Right cardiac atrium (tissue), 5 donors: ENCODE results near the gene PHOX2A. TPM values are rescaled to one million over a fixed set of nuclear protein-coding genes. Genes with fewer than 3 reads are reported as not detected.

Experiments
- ATAC-seq, 2 donors: fragments of 200-7000 bp; cut with Tn5 transposase; one replicate each; pipeline versions ENCODE4 v1.8.0 to v1.9.1; 2020; ENCODE audit warnings: moderate library complexity in 2 of 2, mild to moderate bottlenecking in 1 of 2
- DNase-seq, 3 donors: peaks; one replicate each; pipeline ENCODE4 v3.0.0-alpha.2; 2020
- H3K27ac ChIP-seq: one replicate; pipeline ENCODE4 v1.5.1; 2013; ENCODE audit warnings: mild to moderate bottlenecking, low read length, control low read depth, moderate library complexity
- H3K27me3 ChIP-seq: one replicate; pipeline ENCODE4 v1.6.1; 2013; ENCODE audit not compliant: control insufficient read depth, insufficient read depth
- H3K4me1 ChIP-seq: one replicate; pipeline ENCODE4 v1.6.1; 2013; ENCODE audit warnings: low read length; ENCODE audit not compliant: control insufficient read depth, insufficient read depth
- H3K4me3 ChIP-seq: one replicate; pipeline ENCODE4 v1.5.1; 2013; ENCODE audit warnings: low read length, control low read depth
- H3K9me3 ChIP-seq: one replicate; pipeline ENCODE4 v1.6.1; 2013; ENCODE audit warnings: low read length; ENCODE audit not compliant: control insufficient read depth
- WGBS: extraction: QIAGEN DNeasy Blood & Tissue Kit; methylation state at CpG from one replicate; pipeline ENCODE4 v1.1.7; 2013; 5-methylcytosine and 5-hydroxymethylcytosine counted together
- intact Hi-C, 4 donors: fragments of 100-400 bp; cut with DNase I; formaldehyde crosslinking; loops; one replicate each; pipeline versions ENCODE4 v1.11.0 to v1.14.0; 2022 to 2023
- polyA plus RNA-seq: library from polyadenylated mRNA; stranded (reverse); fragments of 200-250 nt; gene quantifications from one replicate; pipeline ENCODE4 v1.2.3, GENCODE V29; 2013
- total RNA-seq, 4 donors: library from RNA; stranded (reverse); fragmentation: NEBNext Ultra II Directional; extraction: Animal tissue kit (Norgen Biotek cat#: 25700); gene quantifications; one replicate each; pipeline ENCODE4 v1.2.1, GENCODE V29; 2021
- donor health status: healthy with polysubstance abuse.
- donor health status: DM: no; HTN: yes; CAD: no.
- donor health status: DM: no; HTN: no; CAD: no.
- donor health status: DM: no; HTN: yes; CAD: no; lungs with severe emphysema.
- donor health status: DM: yes; HTN: yes; CAD: no.

The PHOX2A gene
- total and polyA plus RNA-seq, 5 donors = 0.18 TPM; not detected in 4

GRCh38 chr11:72249961-72250360 lies 6.0 kb upstream of the PHOX2A start:
- no peak overlapping the region for H3K4me3 ChIP-seq
- no peak for ATAC-seq
- no peaks in the 10 kb centered on the region for H3K27me3 ChIP-seq
- no peaks in the 10 kb centered on the region for H3K4me1 ChIP-seq
- no peaks in the 10 kb centered on the region for H3K9me3 ChIP-seq
- no peak for DNase-seq
- intact Hi-C loops = no loop called here
- 89% methylated on average over 5 of the region's 5 CpGs for WGBS
- H3K27ac ChIP-seq = no peak overlapping the region

- intact Hi-C loops = no loop called here
- Histone ChIP-seq H3K27me3 (no peaks in the 10 kb centered on the region), H3K4me3 (no peak overlapping the region), H3K9me3 (no peaks in the 10 kb centered on the region), H3K27ac (no peak overlapping the region), H3K4me1 (no peaks in the 10 kb centered on the region)
- no peak for ATAC-seq
- no peak for DNase-seq
- WGBS = 33% methylated on average over 2 of the region's 2 CpGs
Observed at GRCh38 chr11:72247584-72247983, 3.6 kb upstream of the PHOX2A start.

GRCh38 chr11:72245263-72245816 lies 1.4 kb upstream of the PHOX2A start:
- intact Hi-C loops = no loop called here
- WGBS = 14% methylated on average over 19 of the region's 19 CpGs
- Histone ChIP-seq H3K4me3 (no peak overlapping the region), H3K27ac (no peak overlapping the region), H3K4me1 (peaks cover 2% of the 10 kb centered on the region), H3K9me3 (no peaks in the 10 kb centered on the region), H3K27me3 (no peaks in the 10 kb centered on the region)
- no peak for ATAC-seq
- DNase-seq = no peak

- ATAC-seq (no peak), DNase-seq (peak in 1 of 3 donors; percentile 19)
- H3K4me3 ChIP-seq = peak overlapping the region; percentile 33
- peaks cover 2% of the 10 kb centered on the region for H3K4me1 ChIP-seq
- WGBS = 6% methylated on average over 46 of the region's 46 CpGs
- no peak overlapping the region for H3K27ac ChIP-seq
- H3K9me3 ChIP-seq = no peaks in the 10 kb centered on the region
- intact Hi-C loops = no loop called here
- H3K27me3 ChIP-seq = no peaks in the 10 kb centered on the region
Observed at GRCh38 chr11:72244361-72245262, 636 bp upstream of the PHOX2A start.

GRCh38 chr11:72243173-72244059 lies 560 bp downstream of the PHOX2A start:
- ATAC-seq = no peak
- H3K4me3 ChIP-seq = peak overlapping the region; percentile 33
- WGBS = 22% methylated on average over 58 of the region's 58 CpGs

GRCh38 chr11:72242141-72242540 lies 1.8 kb downstream of the PHOX2A start:
- ATAC-seq (no peak), DNase-seq (no peak)
- Histone ChIP-seq H3K4me1 (peaks cover 9% of the 10 kb centered on the region), H3K4me3 (no peak overlapping the region), H3K27ac (no peak overlapping the region), H3K27me3 (no peaks in the 10 kb centered on the region), H3K9me3 (no peaks in the 10 kb centered on the region)
- intact Hi-C loops = no loop called here
- WGBS = 97% methylated on average over 2 of the region's 2 CpGs

More at GRCh38 chr11:72243173-72244059, 560 bp downstream of the PHOX2A start:
- Histone ChIP-seq H3K4me1 (peaks cover 8% of the 10 kb centered on the region), H3K27ac (no peak overlapping the region), H3K9me3 (no peaks in the 10 kb centered on the region), H3K27me3 (no peaks in the 10 kb centered on the region)
- DNase-seq = no peak
- intact Hi-C loops = no loop called here

- intact Hi-C loops = no loop called here
- H3K4me3 ChIP-seq = no peak overlapping the region
- ATAC-seq (no peak), DNase-seq (no peak)
- WGBS = 27% methylated on average over 20 of the region's 20 CpGs
- H3K9me3 ChIP-seq = no peaks in the 10 kb centered on the region
- peaks cover 9% of the 10 kb centered on the region for H3K4me1 ChIP-seq
- H3K27me3 ChIP-seq = no peaks in the 10 kb centered on the region
- no peak overlapping the region for H3K27ac ChIP-seq
Observed at GRCh38 chr11:72241291-72241781, 2.6 kb downstream of the PHOX2A start.

GRCh38 chr11:72240461-72241290 lies 3.3 kb downstream of the PHOX2A start:
- 15% methylated on average over 44 of the region's 44 CpGs for WGBS
- ATAC-seq = peak; percentile 2 to 3
- peak overlapping the region; percentile 44 for H3K4me3 ChIP-seq
- H3K27me3 ChIP-seq = no peaks in the 10 kb centered on the region
- intact Hi-C loops = no loop called here
- H3K27ac ChIP-seq = no peak overlapping the region
- H3K9me3 ChIP-seq = no peaks in the 10 kb centered on the region
- peaks cover 9% of the 10 kb centered on the region for H3K4me1 ChIP-seq
- peak in 1 of 3 donors; percentile 33 for DNase-seq

GRCh38 chr11:72239849-72240460 lies 4.0 kb downstream of the PHOX2A start:
- intact Hi-C loops = no loop called here
- ATAC-seq (peak; percentile 64 to 65), DNase-seq (peak; percentile 73 to 91 (median 89))
- Histone ChIP-seq H3K4me1 (peaks cover 9% of the 10 kb centered on the region), H3K27me3 (no peaks in the 10 kb centered on the region), H3K27ac (no peak overlapping the region), H3K4me3 (peak overlapping the region; percentile 44), H3K9me3 (no peaks in the 10 kb centered on the region)
- WGBS = 2% methylated on average over 69 of the region's 69 CpGs
